Peyer's patch (tissue), 4 donors: ENCODE data around the gene DUSP28. TPM values are rescaled to one million over a fixed set of nuclear protein-coding genes. Genes with fewer than 3 reads are reported as not detected.

Experiments used
- DNase-seq, 3 donors: peaks; one replicate each; pipeline ENCODE4 v3.0.0-alpha.2; 2017 to 2019
- H3K27ac ChIP-seq, 4 donors: fragments of 200-600 bp; sonication (generic); one replicate each; pipeline ENCODE4 v1.5.1; 2016 to 2019
- H3K27me3 ChIP-seq, 2 donors: fragments of 200-600 bp; sonication (generic); one replicate each; pipeline ENCODE4 v1.5.1; 2019
- H3K36me3 ChIP-seq, 3 donors: fragments of 200-600 bp; sonication (generic); one replicate each; pipeline ENCODE4 v1.5.1; 2016 to 2019
- H3K4me1 ChIP-seq, 4 donors: fragments of 200-600 bp; sonication (generic); one replicate each; pipeline ENCODE4 v1.5.1; 2016 to 2019
- H3K4me3 ChIP-seq, 4 donors: fragments of 200-600 bp; sonication (generic); 1 replicate in 3 of 4; 2 replicates in 1 of 4; pipeline ENCODE4 v1.5.1; 2016 to 2019; ENCODE audit warnings: mild to moderate bottlenecking in 1 of 4
- H3K9me3 ChIP-seq, 4 donors: fragments of 200-600 bp; sonication (generic); one replicate each; pipeline ENCODE4 v1.5.1; 2016 to 2019; ENCODE audit warnings: mild to moderate bottlenecking in 1 of 4
- CTCF ChIP-seq, 6 experiments: fragments of 450-650 bp in 4 of 6; fragments of 200-600 bp in 2 of 6; sonication (generic) in 1 of 6; IDR thresholded peaks; one replicate each; pipeline ENCODE4 v1.5.1; 2017 to 2019; ENCODE audit warnings: antibody characterized with exemption in 6 of 6, mild to moderate bottlenecking in 3 of 6, moderate library complexity in 1 of 6
- POLR2A ChIP-seq, 2 donors: fragments of 450-650 bp; IDR thresholded peaks; one replicate each; pipeline ENCODE4 v1.5.1; 2017; ENCODE audit warnings: antibody characterized with exemption in 2 of 2, mild to moderate bottlenecking in 2 of 2, moderate library complexity in 2 of 2
- total RNA-seq, 4 donors: library from RNA; depleted of rRNA; stranded (reverse); fragments of >200 nt; gene quantifications; one replicate each; pipeline ENCODE4 v1.1.0, GENCODE V29; 2016

The DUSP28 gene
- total RNA-seq, 4 donors from 2014 or later, result 4.2 to 10.1 (median 7.1) TPM

GRCh38 chr2:240596080-240596460 is 35.9 kb downstream of the DUSP28 start:
- no peaks in the 10 kb centered on the region for H3K27me3 ChIP-seq
- H3K27ac ChIP-seq, result no peak overlapping the region
- no peak overlapping the region for H3K4me3 ChIP-seq
- peak in 2 of 3 donors; percentile 38 to 43 for DNase-seq
- H3K36me3 ChIP-seq, result peaks cover 0 to 61% (median 0%) of the 10 kb centered on the region in 3 donors
- TF ChIP-seq CTCF (IDR thresholded peaks at IDR 0.05) (no peak), POLR2A (IDR thresholded peaks at IDR 0.05) (no peak)
- no peaks in the 10 kb centered on the region for H3K9me3 ChIP-seq
- no peaks in the 10 kb centered on the region for H3K4me1 ChIP-seq

GRCh38 chr2:240596491-240596931 is 36.4 kb downstream of the DUSP28 start:
- H3K4me3 ChIP-seq, result no peak overlapping the region
- no peak overlapping the region for H3K27ac ChIP-seq

GRCh38 chr2:240597054-240597418 is 36.9 kb downstream of the DUSP28 start:
- no peak overlapping the region for H3K27ac ChIP-seq
- no peaks in the 10 kb centered on the region for H3K27me3 ChIP-seq
- peak in 2 of 3 donors; percentile 36 to 41 for DNase-seq
- H3K9me3 ChIP-seq, result no peaks in the 10 kb centered on the region
- H3K4me3 ChIP-seq, result no peak overlapping the region
- TF ChIP-seq CTCF (IDR thresholded peaks at IDR 0.05) (no peak), POLR2A (IDR thresholded peaks at IDR 0.05) (no peak)
- no peaks in the 10 kb centered on the region for H3K4me1 ChIP-seq
- H3K36me3 ChIP-seq, result peaks cover 0 to 52% (median 0%) of the 10 kb centered on the region in 3 donors

More at GRCh38 chr2:240596491-240596931, 36.4 kb downstream of the DUSP28 start:
- no peaks in the 10 kb centered on the region for H3K9me3 ChIP-seq
- H3K27me3 ChIP-seq, result no peaks in the 10 kb centered on the region
- H3K4me1 ChIP-seq, result no peaks in the 10 kb centered on the region
- H3K36me3 ChIP-seq, result peaks cover 0 to 57% (median 0%) of the 10 kb centered on the region in 3 donors
- peak in 2 of 3 donors; percentile 43 for DNase-seq
- no peak for TF ChIP-seq CTCF (IDR thresholded peaks at IDR 0.05)
- TF ChIP-seq POLR2A (IDR thresholded peaks at IDR 0.05), result no peak

GRCh38 chr2:240597419-240598181 is 37.4 kb downstream of the DUSP28 start:
- Histone ChIP-seq H3K4me3 (no peak overlapping the region), H3K9me3 (no peaks in the 10 kb centered on the region), H3K27me3 (no peaks in the 10 kb centered on the region), H3K27ac (no peak overlapping the region), H3K4me1 (no peaks in the 10 kb centered on the region), H3K36me3 (peaks cover 0 to 46% (median 0%) of the 10 kb centered on the region in 3 donors)
- no peak for TF ChIP-seq CTCF (IDR thresholded peaks at IDR 0.05)
- no peak for TF ChIP-seq POLR2A (IDR thresholded peaks at IDR 0.05)
- DNase-seq, result peak in 2 of 3 donors; percentile 37 to 40

- Histone ChIP-seq H3K4me3 (no peak overlapping the region), H3K27ac (no peak overlapping the region), H3K9me3 (no peaks in the 10 kb centered on the region), H3K36me3 (peaks cover 0 to 42% (median 0%) of the 10 kb centered on the region in 3 donors), H3K27me3 (no peaks in the 10 kb centered on the region), H3K4me1 (peaks cover 0 to 7% (median 0%) of the 10 kb centered on the region in 4 donors)
- TF ChIP-seq CTCF (IDR thresholded peaks at IDR 0.05) (no peak), POLR2A (IDR thresholded peaks at IDR 0.05) (no peak)
- DNase-seq, result peak in 2 of 3 donors; percentile 37 to 39
Measured at GRCh38 chr2:240598311-240598911, 38.3 kb downstream of the DUSP28 start.
